Uterus (tissue), 2 donors: ENCODE data around the gene TMEM86A.

Source experiments
- CTCF ChIP-seq, 4 experiments: fragments of 200-600 bp in 2 of 4; fragments of 450-650 bp in 2 of 4; sonication (generic) in 2 of 4; IDR thresholded peaks; one replicate each; pipeline ENCODE4 v1.5.1; 2016 to 2019; ENCODE audit warnings: antibody characterized with exemption in 4 of 4, mild to moderate bottlenecking in 2 of 4, moderate library complexity in 1 of 4
- POLR2A ChIP-seq, 2 donors: fragments of 450-650 bp; IDR thresholded peaks; one replicate each; pipeline ENCODE4 v1.6.1; 2016; ENCODE audit warnings: antibody characterized with exemption in 2 of 2, mild to moderate bottlenecking in 1 of 2, moderate library complexity in 1 of 2

DNA sequence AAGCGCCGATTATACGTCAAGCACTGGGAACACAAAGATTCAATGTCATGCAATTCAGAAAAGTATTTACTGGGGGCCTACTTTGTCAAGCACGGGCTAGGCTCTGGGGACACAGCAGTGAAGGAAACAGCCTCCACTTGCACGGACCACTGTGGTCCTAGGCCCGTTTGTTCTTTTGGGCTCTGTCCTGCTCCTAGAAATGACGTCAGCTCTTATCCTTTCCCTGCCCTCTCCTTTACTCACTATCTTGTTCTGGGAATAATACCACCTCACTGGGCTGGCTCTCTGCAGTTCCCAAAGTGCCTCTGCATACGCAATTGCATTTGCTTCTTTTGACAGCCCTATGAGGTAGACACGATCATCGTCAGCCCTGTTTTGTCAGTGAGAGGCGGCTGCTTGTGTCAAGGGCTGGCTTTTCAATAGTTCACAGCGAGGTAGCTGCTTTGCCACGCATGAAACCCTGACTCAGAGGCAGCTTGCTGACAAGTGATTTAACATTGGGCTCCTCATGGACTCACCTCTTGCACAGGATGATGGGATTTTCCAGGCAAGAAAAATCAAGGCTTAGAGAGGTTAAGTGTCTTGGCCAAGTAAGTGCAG lies 50.3 kb downstream of the TMEM86A start:
- TF ChIP-seq CTCF (IDR thresholded peaks at IDR 0.05) (no peak), POLR2A (IDR thresholded peaks at IDR 0.05) (no peak)
